K562 (cell line): ENCODE results near the gene ZNF32.

Experiments
- CBFB ChIP-seq: sonication (generic); formaldehyde crosslinking; IDR thresholded peaks from 2 replicates; pipeline ENCODE4 v1.4.0; 2020; ENCODE audit warnings: mild to moderate bottlenecking, missing genetic modification reagents
- CBX5 ChIP-seq: IDR thresholded peaks from 2 replicates; pipeline ENCODE4 v1.6.1; 2014; ENCODE audit warnings: low read depth, borderline replicate concordance
- EP300 ChIP-seq: IDR thresholded peaks from 2 replicates; pipeline ENCODE4 v1.6.1; 2012; ENCODE audit warnings: low read length, improper control_type of control experiment
- NCOR1 ChIP-seq: fragments of 450-650 bp; IDR thresholded peaks from 2 replicates; pipeline ENCODE4 v1.6.1; 2016; ENCODE audit warnings: mild to moderate bottlenecking, moderate library complexity
- STAT5B ChIP-seq: fragments of 250-450 bp; sonication (Bioruptor Pico); IDR thresholded peaks from 2 replicates; pipeline ENCODE4 v1.8.0; 2021; ENCODE audit warnings: mild to moderate bottlenecking, inconsistent platforms
- TAF1 ChIP-seq: IDR thresholded peaks from 2 replicates; pipeline ENCODE4 v1.6.1; 2011; ENCODE audit warnings: mild to moderate bottlenecking, low read length, moderate library complexity; ENCODE audit not compliant: insufficient read depth, control insufficient read depth, severe bottlenecking; ENCODE audit errors: extremely low read depth
- TF ChIP-seq, protein P1 (sequence below), 3 experiments: fragments of 200-800 bp in 1 of 3; sonication (Bioruptor generic) in 1 of 3; sonication (generic) in 1 of 3; formaldehyde crosslinking in 1 of 3; IDR thresholded peaks; 2 replicates each; pipeline versions ENCODE4 v1.6.1 to v1.8.0; 2016 to 2022; ENCODE audit warnings: mild to moderate bottlenecking in 2 of 3, missing compliant biosample characterization in 2 of 3, missing genetic modification characterization in 2 of 3, missing genetic modification reagents in 1 of 3
- TF ChIP-seq, protein P2 (sequence below), 3 experiments: IDR thresholded peaks in 2 of 3; conservative IDR thresholded peaks in 1 of 3; 2 replicates each; pipeline ENCODE4 v1.5.1; 2011 to 2012; ENCODE audit warnings: low read length in 3 of 3, mild to moderate bottlenecking in 3 of 3, control low read depth in 2 of 3, improper control_type of control experiment in 1 of 3, inconsistent platforms in 1 of 3, low read depth in 1 of 3, mixed read lengths in 1 of 3, moderate library complexity in 1 of 3; ENCODE audit not compliant: insufficient read depth in 2 of 3

DNA sequence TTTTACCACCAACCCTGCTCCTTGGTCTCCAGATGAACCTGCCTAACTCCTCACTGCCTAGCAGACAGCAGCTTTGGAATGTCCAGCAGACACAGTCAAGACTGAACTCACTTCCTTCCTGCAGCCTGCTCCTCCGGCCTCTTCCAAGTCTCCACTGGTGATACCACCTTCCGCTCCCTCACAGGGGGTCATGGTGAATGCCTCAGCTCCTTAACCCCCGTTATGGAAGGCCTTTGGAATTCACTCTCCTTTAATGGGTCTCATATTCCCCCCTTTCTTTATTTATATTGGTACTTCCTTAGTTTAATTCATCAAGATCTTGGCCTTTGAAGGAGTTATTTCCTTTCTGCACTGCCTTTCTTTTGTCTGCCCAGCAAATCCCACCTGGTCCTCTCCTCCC lies 44.9 kb upstream of the ZNF32 start:
- TF ChIP-seq, protein P1, sequence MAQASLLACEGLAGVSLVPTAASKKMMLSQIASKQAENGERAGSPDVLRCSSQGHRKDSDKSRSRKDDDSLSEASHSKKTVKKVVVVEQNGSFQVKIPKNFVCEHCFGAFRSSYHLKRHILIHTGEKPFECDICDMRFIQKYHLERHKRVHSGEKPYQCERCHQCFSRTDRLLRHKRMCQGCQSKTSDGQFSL (CRISPR knock-in tag; IDR thresholded peaks at IDR 0.05): no peak
- TF ChIP-seq, protein P1 (tag; IDR thresholded peaks at IDR 0.05): no peak
- TF ChIP-seq, protein P2, sequence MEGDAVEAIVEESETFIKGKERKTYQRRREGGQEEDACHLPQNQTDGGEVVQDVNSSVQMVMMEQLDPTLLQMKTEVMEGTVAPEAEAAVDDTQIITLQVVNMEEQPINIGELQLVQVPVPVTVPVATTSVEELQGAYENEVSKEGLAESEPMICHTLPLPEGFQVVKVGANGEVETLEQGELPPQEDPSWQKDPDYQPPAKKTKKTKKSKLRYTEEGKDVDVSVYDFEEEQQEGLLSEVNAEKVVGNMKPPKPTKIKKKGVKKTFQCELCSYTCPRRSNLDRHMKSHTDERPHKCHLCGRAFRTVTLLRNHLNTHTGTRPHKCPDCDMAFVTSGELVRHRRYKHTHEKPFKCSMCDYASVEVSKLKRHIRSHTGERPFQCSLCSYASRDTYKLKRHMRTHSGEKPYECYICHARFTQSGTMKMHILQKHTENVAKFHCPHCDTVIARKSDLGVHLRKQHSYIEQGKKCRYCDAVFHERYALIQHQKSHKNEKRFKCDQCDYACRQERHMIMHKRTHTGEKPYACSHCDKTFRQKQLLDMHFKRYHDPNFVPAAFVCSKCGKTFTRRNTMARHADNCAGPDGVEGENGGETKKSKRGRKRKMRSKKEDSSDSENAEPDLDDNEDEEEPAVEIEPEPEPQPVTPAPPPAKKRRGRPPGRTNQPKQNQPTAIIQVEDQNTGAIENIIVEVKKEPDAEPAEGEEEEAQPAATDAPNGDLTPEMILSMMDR (IDR thresholded peaks at IDR 0.05 in 2 of 3, conservative IDR thresholded peaks at IDR 0.05 in 1 of 3; ENCODE audit: insufficient read depth in 2 of 3, low read depth in 1 of 3, low read length in 3 of 3): no peak
- TF ChIP-seq NCOR1 (no peak), STAT5B (CRISPR knock-in tag) (no peak), TAF1 (no peak), CBX5 (no peak), CBFB (CRISPR knock-in tag) (no peak), EP300 (no peak)
